ENCODE measurements around the gene MLH1.
"Not testable (repeated sequence)": the region's sequence is repeated elsewhere in the genome, so short reads cannot be mapped to it uniquely, and the experiment has no call there.

MLH1 gene

DNA sequence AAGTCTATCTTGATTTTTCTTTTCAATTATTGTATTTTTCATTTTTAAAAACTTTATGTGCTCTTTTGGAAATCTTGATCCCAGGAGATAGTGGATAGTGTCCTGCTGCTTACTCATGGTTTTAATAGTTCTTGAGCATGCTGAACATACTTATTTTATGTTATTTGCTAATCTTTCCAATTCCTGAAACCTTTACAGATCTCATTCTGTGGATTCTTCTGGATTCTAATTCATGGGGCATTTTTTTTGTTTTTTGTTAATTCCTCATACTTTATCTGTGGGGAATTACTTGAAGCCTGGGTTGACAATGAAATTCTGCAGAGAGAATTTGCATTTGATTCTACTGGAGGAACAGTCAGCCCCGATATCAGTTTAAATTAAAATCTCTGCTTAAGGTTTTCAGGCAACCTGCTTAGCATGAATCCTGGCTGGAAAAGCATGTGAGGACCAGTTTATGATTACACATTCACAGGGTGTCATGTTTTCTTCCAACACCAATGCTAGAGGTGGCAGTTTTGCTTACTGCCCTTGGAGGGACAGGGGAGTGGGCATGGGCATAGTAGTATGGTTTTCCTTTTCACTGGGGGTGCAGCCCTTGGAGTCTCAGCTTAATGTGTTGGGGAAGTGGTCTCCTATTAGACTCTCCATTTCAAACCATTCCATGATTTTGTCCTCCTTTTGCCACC lies 46.0 kb downstream of the MLH1 start:
- DNase-seq (ENCODE audit: low read depth): no peak

DNA sequence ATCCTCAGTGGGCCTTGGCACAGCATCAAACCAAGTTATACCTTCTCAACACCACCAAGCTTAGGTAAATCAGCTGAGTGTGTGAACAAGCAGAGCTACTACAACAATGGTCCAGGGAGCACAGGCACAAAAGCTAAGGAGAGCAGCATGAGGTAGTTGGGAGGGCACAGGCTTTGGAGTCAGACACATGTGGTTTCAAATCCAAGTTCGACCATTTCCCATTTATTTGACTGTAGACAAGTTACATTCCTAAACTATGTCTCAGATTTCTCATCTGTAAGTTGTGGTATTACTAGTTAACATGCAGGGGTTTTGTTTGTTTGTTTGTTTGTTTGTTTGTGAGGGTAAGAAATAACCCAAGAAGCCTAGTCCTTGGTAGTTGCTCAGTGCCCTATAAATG lies 46.9 kb downstream of the MLH1 start:
- no peak for DNase-seq (ENCODE audit: low read depth)

DNA sequence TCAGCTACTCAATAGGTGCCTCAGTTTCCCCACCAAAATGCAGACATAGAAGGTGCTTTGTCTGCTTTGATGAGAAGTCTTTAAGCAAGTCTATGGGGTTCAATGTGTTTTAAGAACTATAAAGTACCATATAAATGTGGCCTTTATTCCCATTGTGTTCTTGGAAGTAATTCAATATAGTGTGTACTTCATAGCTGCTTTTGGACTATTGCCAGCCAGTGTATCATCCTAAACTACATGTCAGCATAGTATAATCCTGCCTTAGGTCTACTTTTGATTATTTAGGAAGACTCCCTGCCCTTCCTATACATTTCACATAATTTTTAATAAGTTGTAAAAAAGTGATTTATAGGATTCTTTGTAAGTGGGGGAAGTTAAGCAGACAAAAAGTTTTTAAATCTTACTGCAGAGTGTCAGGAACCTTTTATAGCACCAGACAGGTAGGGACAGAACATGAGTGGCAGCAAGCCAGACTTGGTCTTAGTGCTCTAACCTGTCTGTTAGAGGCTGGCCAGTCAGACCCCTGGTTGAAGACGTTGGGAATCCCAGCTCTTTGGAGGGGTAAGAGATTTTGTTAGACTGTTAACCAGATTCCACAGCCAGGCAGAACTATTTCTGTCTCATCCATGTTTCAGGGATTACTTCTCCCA lies 48.4 kb downstream of the MLH1 start:
- no peak for DNase-seq (ENCODE audit: low read depth)

DNA sequence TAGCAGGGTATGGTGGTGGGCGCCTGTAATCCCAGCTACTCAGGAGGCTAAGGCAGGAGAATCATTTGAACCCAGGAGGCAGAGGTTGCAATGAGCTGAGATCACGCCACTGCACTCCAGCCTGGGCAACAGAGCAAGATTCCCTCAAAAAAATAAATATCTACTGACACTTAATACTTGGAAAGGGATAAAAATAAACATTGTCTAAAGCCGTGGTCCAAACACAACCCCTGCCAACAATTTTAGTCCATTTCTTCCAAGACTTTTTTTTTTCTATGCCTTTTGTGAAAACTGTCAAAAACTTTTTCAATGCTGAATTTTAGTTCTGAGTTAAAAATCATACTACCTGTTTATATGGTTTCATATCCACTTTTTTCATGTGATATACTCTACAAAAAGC lies 49.4 kb downstream of the MLH1 start:
- DNase-seq (ENCODE audit: low read depth): not testable (repeated sequence)

DNA sequence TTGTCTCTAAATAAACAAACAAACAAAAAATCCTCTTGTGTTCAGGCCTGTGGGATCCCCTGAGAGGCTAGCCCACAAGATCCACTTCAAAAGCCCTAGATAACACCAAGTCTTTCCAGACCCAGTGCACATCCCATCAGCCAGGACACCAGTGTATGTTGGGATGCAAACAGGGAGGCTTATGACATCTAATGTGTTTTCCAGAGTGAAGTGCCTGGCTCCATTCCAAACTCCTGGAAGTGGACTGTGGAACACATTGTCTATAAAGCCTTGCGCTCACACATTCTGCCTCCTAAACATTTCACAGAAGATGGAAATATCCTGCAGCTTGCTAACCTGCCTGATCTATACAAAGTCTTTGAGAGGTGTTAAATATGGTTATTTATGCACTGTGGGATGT lies 57.0 kb downstream of the MLH1 start:
- no peak for DNase-seq (ENCODE audit: low read depth)

DNA sequence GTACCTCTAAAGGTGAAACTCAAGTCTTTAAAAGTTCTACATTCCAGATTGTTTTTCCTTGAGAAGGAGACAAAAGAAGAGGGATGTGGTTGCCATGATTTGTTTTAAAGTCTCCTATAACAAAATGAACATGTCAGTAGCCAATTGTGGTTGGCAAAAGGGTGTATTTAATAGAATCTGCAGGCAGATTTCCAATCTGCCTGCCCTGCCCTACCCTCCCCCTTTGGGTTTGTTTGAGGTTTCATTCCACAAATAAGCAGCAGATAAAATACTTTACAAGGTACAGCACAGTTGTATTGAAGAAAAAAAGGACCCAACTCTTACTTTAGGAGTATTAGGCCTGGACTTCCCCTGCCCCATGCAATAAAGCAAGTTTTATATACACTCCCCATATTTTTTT lies 59.5 kb downstream of the MLH1 start:
- DNase-seq (ENCODE audit: low read depth): no peak

DNA sequence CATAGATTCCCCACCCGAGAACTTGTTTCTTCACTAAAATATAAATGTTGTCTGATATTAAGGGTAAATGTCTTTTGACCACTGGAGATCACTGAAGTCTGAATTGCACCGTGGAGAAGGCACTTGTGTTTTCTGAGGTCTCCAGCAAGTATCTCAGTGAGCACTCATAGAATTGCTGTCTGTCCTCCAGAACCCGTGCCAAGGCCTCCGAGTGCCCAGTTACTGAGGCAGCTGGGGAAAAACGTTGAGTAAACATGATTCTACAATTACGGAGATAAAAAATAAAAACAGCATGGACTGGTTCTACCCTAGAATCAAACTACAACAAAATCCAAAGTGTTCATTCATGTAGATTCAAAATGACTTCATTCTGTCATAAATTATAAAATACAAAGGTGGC lies 60.0 kb downstream of the MLH1 start:
- no peak for DNase-seq (ENCODE audit: low read depth)

DNA sequence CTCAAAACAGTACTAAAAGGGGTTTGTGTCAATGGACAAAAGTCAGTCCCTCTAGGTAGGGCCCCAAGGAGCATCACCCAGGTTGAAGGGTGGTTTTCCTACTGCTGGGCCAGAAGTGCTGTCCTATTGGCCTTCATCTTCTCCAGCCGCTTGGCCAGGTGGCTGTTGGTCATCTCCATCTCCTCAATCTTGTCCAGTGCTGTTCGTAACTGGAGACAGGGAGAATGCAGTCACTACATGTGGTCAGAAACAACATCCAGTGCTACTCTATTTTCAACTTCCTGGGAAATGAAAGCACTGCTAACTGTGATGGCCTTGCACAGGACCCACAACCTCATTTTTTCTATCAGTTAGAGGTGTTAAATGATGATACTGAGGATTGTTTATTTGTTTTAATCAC lies 60.4 kb downstream of the MLH1 start:
- no peak for DNase-seq (ENCODE audit: low read depth)

DNA sequence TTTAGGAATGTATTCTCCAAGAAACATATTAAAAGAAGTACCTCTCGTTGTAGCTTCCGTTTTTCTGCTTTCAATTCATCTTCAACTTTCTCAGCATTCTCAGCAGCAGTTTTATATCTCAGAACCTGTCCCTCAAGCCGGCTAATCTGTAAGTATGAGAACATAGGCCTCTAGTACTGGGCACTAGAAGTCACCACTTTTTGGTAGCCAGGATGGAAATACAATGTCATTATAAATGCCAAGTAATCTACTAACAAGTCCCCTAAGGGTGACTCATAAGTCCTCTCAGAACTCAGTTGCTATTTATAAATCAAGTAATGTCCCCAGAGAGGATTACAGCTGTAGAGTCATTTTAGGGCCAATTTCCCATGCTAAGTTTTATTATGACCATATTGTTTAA lies 61.1 kb downstream of the MLH1 start:
- DNase-seq (ENCODE audit: low read depth): no peak

DNA sequence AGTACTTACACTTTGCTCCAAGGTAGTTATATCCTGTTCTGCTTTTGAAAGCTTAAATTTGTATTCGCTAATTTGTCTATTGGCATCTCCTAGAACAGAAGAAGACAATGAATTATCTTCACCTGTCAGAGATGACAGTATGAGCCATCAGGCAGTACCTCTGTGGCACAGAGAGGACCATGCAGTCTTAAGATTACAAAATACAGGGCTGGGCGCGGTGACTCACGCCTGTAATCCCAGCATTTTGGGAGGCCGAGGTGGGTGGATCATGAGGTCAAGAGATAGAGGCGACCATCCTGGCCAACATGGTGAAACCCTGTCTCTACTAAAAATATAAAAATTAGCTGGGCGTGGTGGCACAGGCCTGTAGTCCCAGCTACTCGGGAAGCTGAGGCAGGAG lies 61.8 kb downstream of the MLH1 start:
- not testable (repeated sequence) for DNase-seq (ENCODE audit: low read depth)

DNA sequence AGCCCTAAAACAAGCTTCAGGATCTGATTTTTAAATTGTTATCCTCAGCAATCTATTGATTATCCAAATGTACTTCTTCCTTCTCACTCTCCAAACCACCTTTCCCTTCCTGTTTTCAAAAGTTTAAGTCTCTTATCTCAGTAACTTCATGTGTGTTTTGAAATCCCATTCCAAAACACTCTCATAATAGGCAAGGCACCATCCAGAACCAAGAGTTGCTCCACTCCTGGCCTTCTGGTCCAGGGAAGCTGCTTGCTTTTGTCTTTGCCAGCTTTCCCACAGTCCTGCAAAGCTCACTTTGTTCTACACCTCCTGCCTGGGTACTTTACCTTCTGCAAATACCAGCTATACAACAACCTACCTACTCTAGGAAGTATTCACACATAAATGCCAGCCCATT lies 63.5 kb downstream of the MLH1 start:
- DNase-seq (ENCODE audit: low read depth): no peak

DNA sequence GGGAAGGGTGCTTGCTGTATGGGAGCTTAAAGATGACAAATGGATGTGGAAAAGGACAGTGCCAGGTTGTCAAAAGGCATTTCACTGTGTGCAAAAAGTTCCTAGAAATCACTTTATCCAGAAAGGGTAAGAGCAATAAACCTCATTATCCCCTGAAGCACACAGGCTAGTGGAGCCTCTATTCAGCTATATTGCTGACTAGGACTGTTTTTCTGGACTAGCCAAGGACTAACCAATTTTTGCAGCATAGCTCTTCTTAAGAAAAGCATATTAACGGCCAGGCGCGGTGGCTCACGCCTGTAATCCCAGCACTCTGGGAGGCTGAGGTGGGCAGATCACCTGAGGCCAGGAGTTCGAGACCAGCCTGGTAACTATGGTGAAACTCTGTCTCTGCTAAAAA lies 64.8 kb downstream of the MLH1 start:
- DNase-seq (ENCODE audit: low read depth): no peak

DNA sequence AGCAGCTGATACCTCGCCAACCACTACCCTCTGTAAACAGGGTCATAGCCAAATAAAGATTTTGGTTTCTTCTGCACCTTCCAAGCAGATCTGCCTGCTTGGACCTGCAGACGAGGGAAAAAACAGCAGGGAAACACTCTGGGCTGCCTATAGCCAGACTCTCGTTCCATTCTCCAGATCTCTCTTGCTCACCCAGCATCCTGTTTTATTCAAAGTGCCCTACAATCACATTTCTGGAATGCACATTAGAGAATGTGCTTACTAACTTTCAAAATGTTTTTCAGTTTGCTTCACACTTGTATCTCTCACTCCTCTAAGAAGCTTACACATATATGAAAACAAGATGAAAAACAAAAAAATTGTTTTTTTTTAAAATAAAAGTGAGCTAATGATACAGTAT lies 71.4 kb downstream of the MLH1 start:
- DNase-seq (ENCODE audit: low read depth): no peak

DNA sequence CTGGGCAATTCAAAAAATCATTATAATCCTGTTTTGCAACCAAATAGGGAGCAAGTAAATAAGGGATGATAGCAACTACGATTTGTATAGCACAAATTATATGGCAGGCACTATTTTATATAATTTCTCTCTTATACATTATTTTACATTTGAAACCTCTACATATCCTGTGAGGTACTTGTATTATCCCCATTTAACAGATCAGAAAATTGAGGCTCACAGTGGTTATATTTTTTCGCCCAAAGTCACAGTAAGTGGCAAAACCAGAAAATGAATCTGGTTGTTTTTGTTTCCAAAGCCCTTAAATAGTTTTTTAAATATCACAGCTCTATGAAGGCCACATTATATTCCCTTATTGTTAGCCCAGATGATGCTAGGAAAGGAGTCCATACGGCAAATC lies 74.3 kb downstream of the MLH1 start:
- DNase-seq (ENCODE audit: low read depth): no peak

DNA sequence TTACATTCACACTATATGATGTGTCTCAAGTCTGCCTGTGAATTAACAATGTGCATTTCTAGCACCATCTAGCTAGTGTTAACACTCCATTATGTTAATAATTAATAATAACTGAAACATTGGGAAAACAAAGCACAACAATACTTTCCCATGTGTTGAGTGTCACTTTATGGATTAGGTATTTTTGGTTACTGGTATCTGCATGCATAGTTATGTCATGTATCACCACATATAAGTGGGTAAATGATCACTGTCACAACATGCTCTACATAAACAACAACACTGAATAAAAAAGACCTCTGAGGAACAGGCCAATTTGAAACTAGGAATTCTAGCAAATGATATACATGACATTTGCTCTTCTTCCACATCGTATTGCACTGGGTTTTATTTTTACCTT lies 74.7 kb downstream of the MLH1 start:
- no peak for DNase-seq (ENCODE audit: low read depth)

DNA sequence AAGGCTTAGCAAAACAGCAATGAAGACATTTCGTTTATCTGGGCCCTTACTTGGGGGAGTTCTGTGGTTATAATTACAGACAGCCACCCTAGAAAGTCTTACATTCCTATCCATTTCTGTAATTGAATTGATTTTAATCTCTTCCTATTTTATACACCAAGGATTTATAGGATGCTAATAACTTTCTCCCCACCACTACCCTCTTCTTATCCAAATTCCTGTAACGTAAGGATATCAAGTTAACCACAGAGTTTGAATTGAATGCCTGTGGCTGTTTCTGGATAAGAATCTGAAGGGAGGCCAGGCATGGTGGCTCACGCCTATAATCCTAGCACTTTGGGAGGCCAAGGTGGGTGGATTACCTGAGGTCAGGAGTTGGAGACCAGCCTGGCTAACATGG lies 78.6 kb downstream of the MLH1 start:
- no peak for DNase-seq (ENCODE audit: low read depth)

DNA sequence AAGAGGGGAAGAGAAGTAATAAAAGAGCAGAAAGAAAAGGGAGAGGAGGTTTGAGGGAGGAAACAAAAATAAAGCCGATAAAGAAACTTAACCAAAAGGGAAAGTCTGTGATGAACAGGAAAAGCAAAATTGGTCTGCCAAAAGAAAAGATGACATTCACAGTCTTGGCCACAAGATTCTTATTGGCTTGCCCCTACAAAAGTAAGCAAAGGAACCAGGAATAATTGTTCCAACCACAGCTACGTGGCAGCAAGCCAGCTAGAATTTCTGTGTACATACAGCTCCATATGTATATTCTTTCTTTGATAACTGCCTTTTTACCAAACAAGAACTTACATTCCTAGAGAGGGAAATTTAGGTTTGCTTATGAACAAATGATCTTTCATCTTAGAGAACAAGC lies 79.6 kb downstream of the MLH1 start:
- DNase-seq (ENCODE audit: low read depth): no peak

DNA sequence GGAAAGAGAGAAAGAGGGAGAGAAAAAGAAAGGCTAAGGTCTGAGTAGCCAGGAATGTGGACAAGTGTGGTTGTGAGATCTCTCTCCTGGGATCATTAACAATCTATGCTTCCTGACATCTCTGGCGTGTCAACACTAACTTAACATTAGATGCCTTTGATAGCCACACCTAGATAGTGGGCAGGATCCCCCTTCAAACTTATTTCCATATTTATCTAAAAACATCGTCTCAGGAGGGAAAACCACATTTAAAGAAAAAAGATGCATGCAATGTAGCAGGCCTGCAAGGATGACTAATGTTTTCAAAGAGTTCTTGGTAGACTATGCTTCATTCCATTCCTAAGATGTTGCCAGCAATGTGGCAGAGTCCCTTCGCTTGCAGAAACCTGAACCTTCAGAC lies 80.9 kb downstream of the MLH1 start:
- no peak for DNase-seq (ENCODE audit: low read depth)

DNA sequence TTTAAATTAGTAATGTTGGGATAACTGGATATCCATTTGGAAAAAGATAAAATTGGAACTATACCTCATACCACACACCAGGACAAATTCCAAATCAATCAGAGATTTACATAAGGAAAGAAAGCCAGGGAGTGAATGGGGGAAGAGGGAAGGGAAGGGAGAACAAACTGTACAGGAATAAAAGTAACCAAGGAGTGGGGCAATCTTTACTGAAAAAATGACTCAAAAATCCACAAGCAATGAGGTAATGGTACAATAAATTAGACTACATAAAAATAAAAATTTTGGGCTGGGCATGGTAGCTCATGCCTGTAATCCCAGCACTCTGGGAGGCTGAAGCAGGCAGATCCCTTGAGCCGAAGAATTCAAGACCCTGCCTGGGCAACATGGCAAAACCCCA lies 82.6 kb downstream of the MLH1 start:
- no peak for DNase-seq (ENCODE audit: low read depth)

DNA sequence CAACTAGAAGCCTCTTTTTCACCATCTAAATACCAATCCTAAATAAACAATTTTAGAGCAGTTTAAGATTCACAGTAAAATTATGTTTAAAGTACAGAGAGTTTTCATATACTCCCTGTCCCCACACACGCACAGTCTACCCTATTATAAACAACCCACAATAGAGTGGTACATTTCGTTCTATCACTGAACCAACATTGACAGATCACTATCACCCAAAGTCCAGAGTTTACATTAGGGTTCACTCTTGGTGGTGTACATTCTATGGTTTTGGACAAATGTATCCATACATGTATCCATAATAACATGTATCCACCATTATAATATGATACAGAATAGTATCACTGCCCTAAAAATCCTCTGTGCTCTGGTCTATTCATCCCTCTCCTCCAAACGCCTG lies 89.0 kb downstream of the MLH1 start:
- DNase-seq (ENCODE audit: low read depth): no peak

DNA sequence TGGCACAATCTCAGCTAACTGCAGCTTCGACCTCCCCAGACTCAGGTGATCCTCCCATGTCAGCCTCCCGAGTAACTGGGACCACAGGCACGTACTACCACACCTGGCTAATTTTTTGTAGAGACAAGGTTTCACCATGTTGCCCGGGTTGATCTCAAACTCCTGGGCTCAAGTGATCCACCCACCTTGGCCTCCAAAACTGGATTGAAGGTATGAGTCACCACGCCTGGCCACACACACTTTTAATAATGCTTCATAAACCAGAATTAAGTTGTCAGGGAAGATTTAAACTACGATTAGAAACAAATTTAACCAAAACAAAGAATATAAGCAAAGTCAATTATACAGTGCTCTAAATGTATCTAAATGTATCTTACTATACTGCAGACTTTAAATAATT lies 93.6 kb downstream of the MLH1 start:
- DNase-seq (ENCODE audit: low read depth): no peak

DNA sequence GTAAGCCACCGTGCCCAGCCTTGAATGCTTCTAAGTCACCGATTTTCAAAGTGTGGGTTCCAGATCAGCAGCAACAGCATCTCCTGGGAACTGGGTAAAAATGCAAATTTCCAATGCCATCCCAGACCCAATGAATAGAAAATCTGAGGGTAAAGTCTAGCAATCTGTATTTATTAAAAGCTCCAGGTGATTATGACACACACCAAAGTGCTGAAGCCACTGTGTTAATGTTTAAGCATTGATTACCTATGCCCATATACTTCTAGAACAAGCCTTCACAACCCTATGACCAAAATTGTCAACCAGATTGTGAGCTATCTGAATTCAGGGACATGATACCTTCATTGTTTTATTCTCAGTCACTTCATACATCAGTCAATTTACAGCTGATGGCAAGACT lies 94.6 kb downstream of the MLH1 start:
- DNase-seq (ENCODE audit: low read depth): no peak

DNA sequence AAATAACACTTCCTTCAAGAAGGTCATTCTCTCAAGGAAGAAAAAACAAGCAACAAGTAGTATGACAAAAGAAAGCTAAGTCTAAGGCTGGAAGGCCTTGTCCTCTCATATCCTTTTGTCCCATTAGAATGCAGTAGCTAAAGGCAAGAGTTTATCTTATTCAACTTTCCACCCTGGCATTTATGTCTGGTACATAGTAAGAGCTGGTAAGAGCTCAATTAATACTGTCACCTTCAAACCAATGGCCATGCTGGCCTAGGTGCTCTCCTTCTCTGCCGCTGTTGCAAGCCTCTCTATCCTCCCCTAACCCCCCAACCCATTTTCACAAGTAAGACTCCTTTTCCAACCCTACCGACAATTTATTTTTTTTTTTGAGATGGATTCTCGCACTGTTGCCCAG lies 99.2 kb downstream of the MLH1 start:
- DNase-seq (ENCODE audit: low read depth): no peak

DNA sequence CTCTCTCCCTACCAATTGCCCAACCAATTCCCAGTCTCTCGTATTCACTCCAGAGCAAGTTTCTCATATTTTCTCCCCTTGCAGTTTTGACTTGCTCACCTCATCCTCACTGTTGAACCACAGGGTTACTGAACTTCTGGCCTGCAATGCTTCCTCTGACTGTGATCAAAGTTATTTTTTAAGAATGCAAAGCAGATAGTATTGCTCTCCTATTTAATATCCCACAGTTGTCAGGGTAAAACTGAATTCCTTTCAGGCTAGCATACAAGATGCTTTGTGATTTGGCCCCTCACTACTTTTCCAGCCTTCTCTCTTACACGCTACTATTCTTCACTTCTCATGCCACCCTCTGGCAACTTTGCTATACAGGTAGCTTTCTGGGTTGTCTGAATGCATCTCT lies 100.2 kb downstream of the MLH1 start:
- DNase-seq (ENCODE audit: low read depth): no peak
